ENCODE measurements around the gene HBD.

GRCh38 chr11:5223146-5223545, 11.1 kb downstream of the HBD start:
- TF ChIP-seq, protein P1, sequence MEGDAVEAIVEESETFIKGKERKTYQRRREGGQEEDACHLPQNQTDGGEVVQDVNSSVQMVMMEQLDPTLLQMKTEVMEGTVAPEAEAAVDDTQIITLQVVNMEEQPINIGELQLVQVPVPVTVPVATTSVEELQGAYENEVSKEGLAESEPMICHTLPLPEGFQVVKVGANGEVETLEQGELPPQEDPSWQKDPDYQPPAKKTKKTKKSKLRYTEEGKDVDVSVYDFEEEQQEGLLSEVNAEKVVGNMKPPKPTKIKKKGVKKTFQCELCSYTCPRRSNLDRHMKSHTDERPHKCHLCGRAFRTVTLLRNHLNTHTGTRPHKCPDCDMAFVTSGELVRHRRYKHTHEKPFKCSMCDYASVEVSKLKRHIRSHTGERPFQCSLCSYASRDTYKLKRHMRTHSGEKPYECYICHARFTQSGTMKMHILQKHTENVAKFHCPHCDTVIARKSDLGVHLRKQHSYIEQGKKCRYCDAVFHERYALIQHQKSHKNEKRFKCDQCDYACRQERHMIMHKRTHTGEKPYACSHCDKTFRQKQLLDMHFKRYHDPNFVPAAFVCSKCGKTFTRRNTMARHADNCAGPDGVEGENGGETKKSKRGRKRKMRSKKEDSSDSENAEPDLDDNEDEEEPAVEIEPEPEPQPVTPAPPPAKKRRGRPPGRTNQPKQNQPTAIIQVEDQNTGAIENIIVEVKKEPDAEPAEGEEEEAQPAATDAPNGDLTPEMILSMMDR (IDR thresholded peaks at IDR 0.05; ENCODE audit: borderline replicate concordance, extremely low read depth, low read length, poor library complexity, severe bottlenecking): no peak
- TF ChIP-seq EZH2 (IDR thresholded peaks at IDR 0.05; ENCODE audit: borderline replicate concordance, low read depth, low read length, severe bottlenecking): no peak

All from DND-41 (cell line).